NOMO-1 treated with DMSO at 0.1 percent for 48 hours (cell line): ENCODE data around the gene KCP.
"Not testable (repeated sequence)": the region's sequence is repeated elsewhere in the genome, so short reads cannot be mapped to it uniquely, and the experiment has no call there.

Experiments used
- DNase-seq: peaks from one replicate; lab custom pipeline; 2025; ENCODE audit not compliant: unreplicated experiment; lab: John Stamatoyannopoulos, UW

The KCP gene

GRCh38 chr7:128910569-128910945 lies at the start of gene KCP:
Gene KCP, minus strand, starts transcription at chr7:128910709. Its CDS starts 33 bp downstream, at chr7:128910676.
- DNase-seq, result no peak

- DNase-seq, result no peak
These were observed 48.8 kb upstream of the KCP start for GRCh38 chr7:128959296-128959695.

GRCh38 chr7:128955981-128956380 lies 45.5 kb upstream of the KCP start:
- DNase-seq, result no peak

GRCh38 chr7:128954830-128955802 lies 44.6 kb upstream of the KCP start:
- no peak for DNase-seq

- DNase-seq, result no peak
These were observed 43.6 kb upstream of the KCP start for GRCh38 chr7:128954150-128954549.

GRCh38 chr7:128951296-128951695 lies 40.8 kb upstream of the KCP start:
- no peak for DNase-seq

GRCh38 chr7:128948976-128949760 lies 38.7 kb upstream of the KCP start:
- DNase-seq, result peak; percentile 66

GRCh38 chr7:128948312-128948973 lies 37.9 kb upstream of the KCP start:
- DNase-seq, result peak; percentile 52

- no peak for DNase-seq
These were observed 37.3 kb upstream of the KCP start for GRCh38 chr7:128947854-128948253.

- no peak for DNase-seq
These were observed 36.7 kb upstream of the KCP start for GRCh38 chr7:128946936-128947830.

- no peak for DNase-seq
These were observed 35.3 kb upstream of the KCP start for GRCh38 chr7:128945668-128946366.

GRCh38 chr7:128944487-128945236 lies 34.2 kb upstream of the KCP start:
- no peak for DNase-seq

GRCh38 chr7:128943251-128943650 lies 32.7 kb upstream of the KCP start:
- DNase-seq, result not testable (repeated sequence)

- no peak for DNase-seq
These were observed 31.5 kb upstream of the KCP start for GRCh38 chr7:128941946-128942526.

- no peak for DNase-seq
These were observed 30.9 kb upstream of the KCP start for GRCh38 chr7:128941323-128941890.

GRCh38 chr7:128940494-128941322 lies 30.2 kb upstream of the KCP start:
- DNase-seq, result peak; percentile 78

GRCh38 chr7:128939861-128940410 lies 29.4 kb upstream of the KCP start:
- DNase-seq, result peak; percentile 13
